ENCODE data around the gene PRKCSH. TPM values are rescaled to one million over a fixed set of nuclear protein-coding genes. Genes with fewer than 3 reads are reported as not detected.
"Not testable (repeated sequence)": the region's sequence is repeated elsewhere in the genome, so short reads cannot be mapped to it uniquely, and the experiment has no call there.

Gene PRKCSH
- total RNA-seq, 1 donor from 2014 or later, result 208 TPM

DNA sequence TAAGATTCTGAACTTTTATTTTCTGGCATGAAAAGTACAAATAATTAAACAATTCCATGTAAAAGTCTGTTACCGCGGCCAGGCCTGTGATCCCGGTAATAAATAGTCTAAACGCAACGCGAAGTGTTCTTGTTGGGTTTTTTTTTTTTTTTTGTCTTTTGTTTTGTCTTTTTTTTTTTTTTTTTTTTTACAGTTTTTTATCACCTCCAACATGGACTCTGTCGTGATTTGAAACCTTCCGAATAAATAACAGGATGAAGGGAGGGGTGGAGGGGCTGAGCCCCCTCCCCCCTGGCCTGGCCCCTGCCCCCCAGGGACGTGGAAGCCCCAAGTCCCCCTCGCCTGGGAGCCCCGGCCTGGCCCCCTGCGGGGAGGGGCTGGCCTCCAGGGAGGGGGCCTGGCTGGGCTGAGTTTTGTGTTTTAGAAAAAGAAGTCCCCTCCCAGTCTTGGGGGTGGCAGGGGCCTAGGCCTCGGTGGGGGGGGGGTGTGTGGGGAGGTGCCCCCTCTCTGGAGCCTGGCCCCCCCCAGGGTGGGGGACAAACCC, 16.0 kb downstream of the PRKCSH start:
- Histone ChIP-seq H3K4me3 (no peak overlapping the region), H3K9me3 (no peaks in the 10 kb centered on the region), H3K27ac (no peak overlapping the region)

DNA sequence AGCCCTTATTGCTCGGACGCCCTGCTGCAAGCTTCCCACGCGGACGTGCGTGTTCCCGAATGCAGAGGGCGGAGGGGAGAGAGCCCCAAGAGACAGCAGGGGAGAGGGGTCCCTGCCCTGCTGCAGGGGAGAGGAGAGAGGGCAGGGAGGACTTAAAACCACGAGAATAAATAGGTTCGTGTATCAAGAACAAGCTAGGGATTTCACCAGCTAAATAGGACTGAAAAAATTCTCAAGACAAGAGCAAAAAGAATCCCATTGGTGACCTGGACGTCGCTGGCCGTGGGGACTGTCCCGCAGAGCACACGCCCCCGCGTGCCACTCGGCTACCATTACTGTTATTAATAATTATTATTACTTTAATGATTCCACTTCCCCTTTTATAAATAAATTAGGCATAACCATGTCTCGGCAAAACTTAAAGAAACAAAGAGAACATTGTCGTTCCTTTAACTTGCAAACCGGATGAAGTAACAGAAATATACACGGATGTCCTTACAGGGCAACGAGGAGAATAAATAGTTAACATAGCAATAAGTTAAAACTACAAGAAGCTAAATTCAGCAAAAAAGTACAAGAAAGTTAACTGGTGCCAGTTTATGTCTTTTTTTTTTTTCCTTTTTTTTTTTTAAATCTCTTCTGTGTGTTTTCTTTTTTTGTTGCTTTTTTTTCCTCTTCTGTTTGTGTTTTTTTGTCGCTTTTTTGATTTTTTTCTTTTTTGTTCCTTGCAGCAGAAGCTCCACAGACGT, 16.6 kb downstream of the PRKCSH start:
- no peak overlapping the region for H3K4me3 ChIP-seq
- TF ChIP-seq, protein P1, sequence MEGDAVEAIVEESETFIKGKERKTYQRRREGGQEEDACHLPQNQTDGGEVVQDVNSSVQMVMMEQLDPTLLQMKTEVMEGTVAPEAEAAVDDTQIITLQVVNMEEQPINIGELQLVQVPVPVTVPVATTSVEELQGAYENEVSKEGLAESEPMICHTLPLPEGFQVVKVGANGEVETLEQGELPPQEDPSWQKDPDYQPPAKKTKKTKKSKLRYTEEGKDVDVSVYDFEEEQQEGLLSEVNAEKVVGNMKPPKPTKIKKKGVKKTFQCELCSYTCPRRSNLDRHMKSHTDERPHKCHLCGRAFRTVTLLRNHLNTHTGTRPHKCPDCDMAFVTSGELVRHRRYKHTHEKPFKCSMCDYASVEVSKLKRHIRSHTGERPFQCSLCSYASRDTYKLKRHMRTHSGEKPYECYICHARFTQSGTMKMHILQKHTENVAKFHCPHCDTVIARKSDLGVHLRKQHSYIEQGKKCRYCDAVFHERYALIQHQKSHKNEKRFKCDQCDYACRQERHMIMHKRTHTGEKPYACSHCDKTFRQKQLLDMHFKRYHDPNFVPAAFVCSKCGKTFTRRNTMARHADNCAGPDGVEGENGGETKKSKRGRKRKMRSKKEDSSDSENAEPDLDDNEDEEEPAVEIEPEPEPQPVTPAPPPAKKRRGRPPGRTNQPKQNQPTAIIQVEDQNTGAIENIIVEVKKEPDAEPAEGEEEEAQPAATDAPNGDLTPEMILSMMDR (IDR thresholded peaks at IDR 0.05), result no peak
- intact Hi-C loops (cut with DNase I), result no loop called here
- DNase-seq (ENCODE audit: low spot score in 2 of 2), result no peak
- peaks cover 26% of the 10 kb centered on the region in 2 donors for H3K36me3 ChIP-seq
- no peaks in the 10 kb centered on the region for H3K9me3 ChIP-seq
- no peak overlapping the region for H3K27ac ChIP-seq
- no peaks in the 10 kb centered on the region for H3K4me1 ChIP-seq
- H3K27me3 ChIP-seq, result no peaks in the 10 kb centered on the region

More for the DNA sequence above, 16.0 kb downstream of the PRKCSH start:
- H3K27me3 ChIP-seq, result no peaks in the 10 kb centered on the region
- DNase-seq (ENCODE audit: low spot score in 2 of 2), result no peak
- no peaks in the 10 kb centered on the region for H3K4me1 ChIP-seq
- intact Hi-C loops (cut with DNase I), result no loop called here
- H3K36me3 ChIP-seq, result peaks cover 29 to 31% of the 10 kb centered on the region in 2 donors
- TF ChIP-seq, protein P1 (IDR thresholded peaks at IDR 0.05), result no peak

DNA sequence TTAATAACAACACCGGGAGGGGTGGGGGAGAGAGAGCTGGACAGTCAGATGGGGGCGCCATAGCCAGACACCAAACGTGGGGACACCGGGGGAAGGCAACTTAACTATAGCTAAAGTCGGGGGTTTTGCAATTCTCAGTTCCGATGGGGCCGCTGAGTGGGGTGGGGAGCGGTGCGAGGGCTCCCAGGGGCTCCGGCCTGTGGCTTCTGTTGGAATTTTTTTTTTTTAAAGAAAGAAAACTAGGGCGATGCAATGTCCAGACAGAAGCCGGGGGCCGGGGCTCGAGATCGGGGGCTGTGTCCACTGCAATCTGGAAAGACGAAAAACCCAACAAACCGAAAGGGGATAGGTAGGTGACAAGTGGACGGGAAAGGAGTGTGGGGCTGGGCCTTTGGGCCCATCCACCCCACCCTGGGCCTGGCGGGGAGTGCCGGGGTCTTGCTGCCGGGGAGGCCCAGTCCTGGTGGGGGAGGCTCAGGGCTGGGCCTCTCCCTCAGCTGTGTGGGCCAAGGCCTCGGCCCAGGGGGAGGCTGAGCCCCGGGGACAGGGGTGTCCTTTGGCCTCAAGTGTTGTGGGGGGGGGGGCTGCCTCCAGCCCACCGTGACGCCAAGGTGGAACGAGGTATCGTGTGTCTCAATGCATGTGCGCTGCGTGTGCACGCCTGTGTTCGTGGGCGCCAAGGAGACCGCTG, 17.3 kb downstream of the PRKCSH start:
- DNase-seq (ENCODE audit: low spot score in 2 of 2), result no peak
- Histone ChIP-seq H3K27me3 (no peaks in the 10 kb centered on the region), H3K36me3 (peaks cover 19% of the 10 kb centered on the region in 2 donors), H3K4me3 (no peak overlapping the region), H3K27ac (no peak overlapping the region), H3K9me3 (no peaks in the 10 kb centered on the region), H3K4me1 (no peaks in the 10 kb centered on the region)
- TF ChIP-seq, protein P1 (IDR thresholded peaks at IDR 0.05), result no peak
- intact Hi-C loops (cut with DNase I), result no loop called here

DNA sequence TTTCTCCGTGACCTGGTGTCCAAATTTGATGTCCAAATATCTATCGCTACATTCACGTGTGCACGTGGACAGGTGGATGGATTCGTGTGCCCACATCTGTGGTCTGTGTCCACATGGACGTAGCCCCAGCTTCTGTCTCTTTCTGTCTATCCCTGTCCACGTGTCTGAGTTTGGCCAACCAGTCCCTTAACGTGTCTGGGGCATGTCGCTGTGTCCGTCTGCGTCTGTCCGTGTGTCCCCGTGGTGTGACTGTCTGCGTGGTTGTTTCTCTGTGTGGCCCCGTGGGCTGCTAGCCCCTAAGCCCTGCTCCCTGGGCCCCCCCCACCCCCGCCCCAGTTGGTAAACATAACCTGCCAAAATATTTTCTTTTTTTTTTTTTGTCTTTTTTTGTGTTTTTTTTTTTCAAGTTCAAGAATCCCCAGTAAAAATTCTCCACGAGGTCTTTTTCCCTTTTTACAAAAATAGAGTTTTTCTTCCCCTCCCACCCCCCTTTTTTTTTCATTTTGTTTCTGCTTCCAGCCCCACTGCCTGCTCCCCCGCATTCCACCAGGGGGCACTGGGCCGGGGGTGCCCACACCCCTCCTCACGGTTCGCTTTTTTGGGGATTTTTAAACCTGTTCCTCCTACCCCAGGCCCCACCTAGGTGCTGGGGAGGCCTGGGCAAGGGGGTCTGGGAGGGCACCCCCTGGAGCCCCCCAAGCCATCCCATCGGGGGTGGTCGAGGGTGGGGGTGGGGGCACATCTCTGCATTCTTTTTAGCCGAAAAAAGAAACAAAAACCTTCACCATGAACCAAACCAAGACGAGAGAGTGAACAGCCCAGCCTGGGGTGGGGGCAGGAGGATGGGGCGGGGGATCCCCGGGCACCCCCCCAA, 18.3 kb downstream of the PRKCSH start:
- no peaks in the 10 kb centered on the region for H3K27me3 ChIP-seq
- H3K4me3 ChIP-seq, result no peak overlapping the region
- intact Hi-C loops (cut with DNase I), result no loop called here
- TF ChIP-seq, protein P1 (IDR thresholded peaks at IDR 0.05), result peak in 1 of 3 experiments; percentile 15
- H3K4me1 ChIP-seq, result no peaks in the 10 kb centered on the region
- DNase-seq (ENCODE audit: low spot score in 2 of 2), result no peak
- no peaks in the 10 kb centered on the region for H3K9me3 ChIP-seq
- H3K36me3 ChIP-seq, result peaks cover 10% of the 10 kb centered on the region in 2 donors
- no peak overlapping the region for H3K27ac ChIP-seq

DNA sequence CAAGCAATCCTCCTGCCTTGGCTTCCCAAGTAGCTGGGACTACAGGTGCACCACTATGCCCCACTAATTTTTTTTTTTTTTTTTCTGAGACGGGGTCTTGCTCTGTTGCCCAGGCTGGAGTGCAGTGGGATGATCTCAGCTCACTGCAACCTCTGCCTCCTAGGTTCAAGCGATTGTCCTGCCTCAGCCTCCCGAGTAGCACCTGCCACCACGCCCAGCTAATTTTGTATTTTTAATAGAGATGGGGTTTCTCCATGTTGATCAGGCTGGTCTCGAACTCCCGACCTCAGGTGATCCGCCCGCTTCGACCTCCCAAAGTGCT, 19.8 kb downstream of the PRKCSH start:
- H3K27ac ChIP-seq; H3K4me3 ChIP-seq; H3K27me3 ChIP-seq; H3K9me3 ChIP-seq; DNase-seq (ENCODE audit: low spot score in 2 of 2); H3K4me1 ChIP-seq; H3K36me3 ChIP-seq; intact Hi-C loops (cut with DNase I): not testable (repeated sequence)

Data from ascending aorta (tissue), 2 donors.